ENCODE results near the gene MIPOL1.

Gene MIPOL1

GRCh38 chr14:37595809-37596621 lies 398.3 kb downstream of the MIPOL1 start:
- in situ Hi-C loops (cut with HindIII; ENCODE audit: low pct_ligation_motif_present, low sequenced_read_pairs) = no loop called here
- H3K27ac ChIP-seq = no peak overlapping the region
- H3K4me3 ChIP-seq (ENCODE audit: low read depth, low read length) = peak overlapping the region; percentile 15

DNA sequence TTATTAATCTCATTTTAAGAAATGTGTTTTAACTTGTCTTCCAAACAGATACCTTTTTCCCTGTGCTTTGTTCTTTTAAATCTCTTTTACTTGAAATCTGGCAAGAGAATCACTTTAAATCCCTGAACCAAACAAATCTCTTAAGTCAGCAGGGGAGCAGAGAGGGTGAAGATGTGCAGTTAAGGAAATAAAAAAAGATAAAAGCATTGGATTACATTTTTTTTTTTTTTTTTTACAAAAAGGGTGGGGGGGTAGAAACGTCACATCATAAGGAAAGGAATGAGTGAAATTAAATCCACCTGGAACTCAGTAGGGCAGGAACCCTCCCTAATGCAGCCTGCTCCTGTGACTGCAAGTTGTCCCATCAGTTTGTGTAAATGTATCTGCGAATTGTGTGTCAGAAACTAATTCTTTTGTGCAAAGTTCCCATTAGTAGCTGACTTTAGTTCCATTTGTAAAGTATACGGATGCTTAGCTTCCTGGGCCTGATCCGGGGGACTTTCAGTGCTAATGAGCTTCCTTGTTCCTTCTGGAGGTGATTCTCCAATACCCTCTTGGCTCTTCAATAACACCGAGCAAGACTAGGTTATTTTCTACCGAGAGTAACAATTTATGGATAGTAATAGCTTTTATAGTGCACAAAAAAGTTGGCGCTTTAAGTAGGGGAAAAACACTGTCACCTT lies 399.2 kb downstream of the MIPOL1 start:
- in situ Hi-C loops (cut with HindIII; ENCODE audit: low pct_ligation_motif_present, low sequenced_read_pairs) = no loop called here
- H3K36me3 ChIP-seq (replicated peaks) = no peaks in the 10 kb centered on the region
- no peak for DNase-seq

More at GRCh38 chr14:37595809-37596621, 398.3 kb downstream of the MIPOL1 start:
- Histone ChIP-seq H3K27me3 (replicated peaks) (peaks cover 81% of the 10 kb centered on the region), H3K36me3 (replicated peaks) (no peaks in the 10 kb centered on the region)
- DNase-seq = no peak
- TF ChIP-seq, protein P1, sequence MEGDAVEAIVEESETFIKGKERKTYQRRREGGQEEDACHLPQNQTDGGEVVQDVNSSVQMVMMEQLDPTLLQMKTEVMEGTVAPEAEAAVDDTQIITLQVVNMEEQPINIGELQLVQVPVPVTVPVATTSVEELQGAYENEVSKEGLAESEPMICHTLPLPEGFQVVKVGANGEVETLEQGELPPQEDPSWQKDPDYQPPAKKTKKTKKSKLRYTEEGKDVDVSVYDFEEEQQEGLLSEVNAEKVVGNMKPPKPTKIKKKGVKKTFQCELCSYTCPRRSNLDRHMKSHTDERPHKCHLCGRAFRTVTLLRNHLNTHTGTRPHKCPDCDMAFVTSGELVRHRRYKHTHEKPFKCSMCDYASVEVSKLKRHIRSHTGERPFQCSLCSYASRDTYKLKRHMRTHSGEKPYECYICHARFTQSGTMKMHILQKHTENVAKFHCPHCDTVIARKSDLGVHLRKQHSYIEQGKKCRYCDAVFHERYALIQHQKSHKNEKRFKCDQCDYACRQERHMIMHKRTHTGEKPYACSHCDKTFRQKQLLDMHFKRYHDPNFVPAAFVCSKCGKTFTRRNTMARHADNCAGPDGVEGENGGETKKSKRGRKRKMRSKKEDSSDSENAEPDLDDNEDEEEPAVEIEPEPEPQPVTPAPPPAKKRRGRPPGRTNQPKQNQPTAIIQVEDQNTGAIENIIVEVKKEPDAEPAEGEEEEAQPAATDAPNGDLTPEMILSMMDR (IDR thresholded peaks at IDR 0.05; ENCODE audit: low read depth, low read length, missing control alignments) = no peak

DNA sequence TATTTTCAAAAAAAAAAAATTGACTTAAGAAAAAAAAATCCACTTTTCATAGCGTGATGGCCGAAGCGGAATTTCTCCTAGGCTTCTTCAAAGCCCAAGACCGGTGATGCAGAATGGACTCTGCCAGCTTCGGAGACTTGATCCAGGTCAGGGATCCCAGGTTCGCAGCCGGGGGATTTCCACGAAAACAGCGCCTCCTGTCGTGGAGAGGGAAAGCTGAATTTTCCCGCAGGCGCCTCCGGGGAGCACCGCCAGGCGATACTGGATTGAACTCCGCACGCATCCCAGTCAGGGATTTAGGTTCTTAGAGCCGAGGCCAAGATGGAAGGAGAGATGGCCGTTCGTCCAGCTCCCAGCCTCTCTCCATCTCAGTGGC lies 399.8 kb downstream of the MIPOL1 start:
- Histone ChIP-seq H3K36me3 (replicated peaks) (no peaks in the 10 kb centered on the region), H3K4me3 (ENCODE audit: low read depth, low read length) (no peak overlapping the region), H3K27ac (no peak overlapping the region), H3K27me3 (replicated peaks) (peaks cover 81% of the 10 kb centered on the region)
- TF ChIP-seq, protein P1 (IDR thresholded peaks at IDR 0.05; ENCODE audit: low read depth, low read length, missing control alignments) = peak; percentile 76
- no peak for DNase-seq
- in situ Hi-C loops (cut with HindIII; ENCODE audit: low pct_ligation_motif_present, low sequenced_read_pairs) = no loop called here

More for the DNA sequence above, 399.2 kb downstream of the MIPOL1 start:
- Histone ChIP-seq H3K4me3 (ENCODE audit: low read depth, low read length) (no peak overlapping the region), H3K27ac (no peak overlapping the region), H3K27me3 (replicated peaks) (peaks cover 81% of the 10 kb centered on the region)
- TF ChIP-seq, protein P1 (IDR thresholded peaks at IDR 0.05; ENCODE audit: low read depth, low read length, missing control alignments) = no peak

GRCh38 chr14:37597914-37598746 lies 400.4 kb downstream of the MIPOL1 start:
- H3K27me3 ChIP-seq (replicated peaks) = peaks cover 81% of the 10 kb centered on the region
- TF ChIP-seq, protein P1 (IDR thresholded peaks at IDR 0.05; ENCODE audit: low read depth, low read length, missing control alignments) = no peak
- no peak overlapping the region for H3K4me3 ChIP-seq (ENCODE audit: low read depth, low read length)
- in situ Hi-C loops (cut with HindIII; ENCODE audit: low pct_ligation_motif_present, low sequenced_read_pairs) = no loop called here
- no peak for DNase-seq
- H3K36me3 ChIP-seq (replicated peaks) = no peaks in the 10 kb centered on the region
- no peak overlapping the region for H3K27ac ChIP-seq

DNA sequence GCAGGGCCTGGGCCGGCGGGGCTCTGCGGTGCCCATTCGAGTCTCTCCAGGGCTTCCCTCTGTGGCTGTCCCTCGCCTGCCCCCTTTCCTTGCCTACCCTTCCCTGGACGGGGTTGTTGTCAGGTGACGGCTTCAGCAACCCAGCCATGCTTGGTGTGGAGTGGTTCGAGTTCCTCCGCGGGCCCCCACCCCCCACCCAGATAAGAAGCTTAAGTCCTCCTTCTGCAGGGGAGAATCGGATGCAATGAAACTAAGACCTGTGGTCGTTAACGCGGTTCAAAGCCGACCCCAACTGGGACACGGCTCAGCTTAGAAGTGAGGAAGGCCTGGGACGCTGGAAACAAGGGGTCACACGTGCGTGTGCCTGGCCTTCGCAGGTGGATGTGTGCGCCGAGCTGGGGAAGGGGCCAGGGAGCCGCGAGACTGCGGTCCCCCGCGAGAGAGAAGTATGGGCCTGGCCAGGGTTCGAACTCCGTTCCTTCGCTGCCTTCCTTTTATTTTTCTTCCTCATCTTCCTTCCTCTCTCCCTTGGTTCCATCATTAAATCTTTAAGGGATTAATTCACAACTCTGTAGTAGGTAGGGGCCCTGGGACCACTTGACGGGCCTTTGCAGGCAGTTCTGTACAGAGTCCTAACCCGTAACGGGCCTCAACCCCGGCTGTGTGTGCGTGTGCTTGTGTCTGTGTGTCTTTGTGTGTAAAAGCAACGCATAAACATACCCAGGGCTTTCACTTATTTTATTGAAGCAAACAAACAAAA lies 401.2 kb downstream of the MIPOL1 start:
- Histone ChIP-seq H3K36me3 (replicated peaks) (no peaks in the 10 kb centered on the region), H3K27ac (no peak overlapping the region), H3K27me3 (replicated peaks) (peaks cover 84% of the 10 kb centered on the region), H3K4me3 (ENCODE audit: low read depth, low read length) (no peak overlapping the region)
- in situ Hi-C loops (cut with HindIII; ENCODE audit: low pct_ligation_motif_present, low sequenced_read_pairs) = no loop called here
- TF ChIP-seq, protein P1 (IDR thresholded peaks at IDR 0.05; ENCODE audit: low read depth, low read length, missing control alignments) = no peak
- no peak for DNase-seq
